Endothelial cell of umbilical vein (primary cell): ENCODE results near the gene TBC1D8.

Experiments used
- EZH2 ChIP-seq: IDR thresholded peaks from 2 replicates; pipeline ENCODE4 v1.6.1; 2012; ENCODE audit warnings: borderline replicate concordance, low read depth, mild to moderate bottlenecking, moderate library complexity, low read length, inconsistent platforms; ENCODE audit not compliant: severe bottlenecking
- JUN ChIP-seq: IDR thresholded peaks from 2 replicates; pipeline ENCODE4 v1.6.1; 2011; ENCODE audit warnings: borderline replicate concordance, low read depth; ENCODE audit not compliant: insufficient read length, insufficient read depth
- MYC ChIP-seq: IDR thresholded peaks from one replicate; pipeline ENCODE4 v1.6.1; 2011; ENCODE audit warnings: mild to moderate bottlenecking, low read depth, low read length
- POLR2A ChIP-seq: IDR thresholded peaks from 2 replicates; pipeline ENCODE4 v1.6.1; 2012; ENCODE audit warnings: low read depth, mild to moderate bottlenecking, control low read depth, low read length
- POLR2AphosphoS5 ChIP-seq: IDR thresholded peaks from 2 replicates; pipeline ENCODE4 v1.6.1; 2012; ENCODE audit warnings: low read depth, mild to moderate bottlenecking, control low read depth, low read length, moderate library complexity; ENCODE audit not compliant: insufficient read depth
- TF ChIP-seq, protein P1 (sequence below), 2 donors: IDR thresholded peaks; 1 replicate in 1 of 2; 2 replicates in 1 of 2; pipeline ENCODE4 v1.5.1; 2011; ENCODE audit warnings: low read length in 2 of 2, mild to moderate bottlenecking in 2 of 2, moderate library complexity in 2 of 2, control low read depth in 1 of 2, inconsistent platforms in 1 of 2, low read depth in 1 of 2; ENCODE audit not compliant: insufficient read depth in 1 of 2; ENCODE audit errors: extremely low read depth in 1 of 2

DNA sequence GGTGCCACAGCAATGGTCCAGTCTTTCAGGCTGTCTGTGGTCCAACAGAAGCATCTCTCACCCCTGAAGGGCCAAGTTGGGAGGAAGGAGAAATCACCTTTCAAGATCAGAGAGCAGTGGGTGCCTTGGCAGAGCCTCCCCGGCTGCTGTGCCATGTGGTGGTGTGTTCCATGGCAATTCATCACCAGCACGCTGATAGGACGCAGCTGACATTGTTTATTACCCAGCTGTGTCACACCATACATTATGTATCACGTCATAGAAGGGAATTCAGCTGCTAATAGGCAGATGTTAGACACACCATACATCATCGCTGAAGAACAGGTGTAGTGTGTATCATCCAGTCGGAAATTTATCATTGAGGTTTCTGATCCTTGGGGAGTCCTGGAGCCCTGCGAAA, 178.7 kb downstream of the TBC1D8 start:
- TF ChIP-seq, protein P1, sequence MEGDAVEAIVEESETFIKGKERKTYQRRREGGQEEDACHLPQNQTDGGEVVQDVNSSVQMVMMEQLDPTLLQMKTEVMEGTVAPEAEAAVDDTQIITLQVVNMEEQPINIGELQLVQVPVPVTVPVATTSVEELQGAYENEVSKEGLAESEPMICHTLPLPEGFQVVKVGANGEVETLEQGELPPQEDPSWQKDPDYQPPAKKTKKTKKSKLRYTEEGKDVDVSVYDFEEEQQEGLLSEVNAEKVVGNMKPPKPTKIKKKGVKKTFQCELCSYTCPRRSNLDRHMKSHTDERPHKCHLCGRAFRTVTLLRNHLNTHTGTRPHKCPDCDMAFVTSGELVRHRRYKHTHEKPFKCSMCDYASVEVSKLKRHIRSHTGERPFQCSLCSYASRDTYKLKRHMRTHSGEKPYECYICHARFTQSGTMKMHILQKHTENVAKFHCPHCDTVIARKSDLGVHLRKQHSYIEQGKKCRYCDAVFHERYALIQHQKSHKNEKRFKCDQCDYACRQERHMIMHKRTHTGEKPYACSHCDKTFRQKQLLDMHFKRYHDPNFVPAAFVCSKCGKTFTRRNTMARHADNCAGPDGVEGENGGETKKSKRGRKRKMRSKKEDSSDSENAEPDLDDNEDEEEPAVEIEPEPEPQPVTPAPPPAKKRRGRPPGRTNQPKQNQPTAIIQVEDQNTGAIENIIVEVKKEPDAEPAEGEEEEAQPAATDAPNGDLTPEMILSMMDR (IDR thresholded peaks at IDR 0.05; ENCODE audit: extremely low read depth in 1 of 2, insufficient read depth in 1 of 2, low read depth in 1 of 2, low read length in 2 of 2), result no peak
- TF ChIP-seq POLR2A (no peak), EZH2 (no peak), MYC (no peak), POLR2AphosphoS5 (no peak), JUN (no peak)
